HepG2 (cell line): Measurements from ENCODE around the gene ABCC2. TPM values are rescaled to one million over a fixed set of nuclear protein-coding genes. Genes with fewer than 3 reads are reported as not detected.

ENCODE experiments used
- CEBPZ ChIP-seq: IDR thresholded peaks from 2 replicates; pipeline ENCODE4 v1.6.1; 2012; ENCODE audit warnings: low read length, improper control_type of control experiment
- FOXP4 ChIP-seq: sonication (generic); formaldehyde crosslinking; IDR thresholded peaks from 2 replicates; pipeline ENCODE4 v1.4.0; 2020; ENCODE audit warnings: missing genetic modification reagents
- HDAC2 ChIP-seq: sonication (generic); formaldehyde crosslinking; IDR thresholded peaks from 2 replicates; pipeline ENCODE4 v1.4.0; 2020; ENCODE audit warnings: missing genetic modification reagents
- HNF1B ChIP-seq: sonication (generic); formaldehyde crosslinking; IDR thresholded peaks from 2 replicates; pipeline ENCODE4 v1.5.1; 2020; ENCODE audit warnings: mild to moderate bottlenecking, moderate library complexity, missing genetic modification reagents
- MAFK ChIP-seq, 2 experiments: IDR thresholded peaks in 1 of 2; conservative IDR thresholded peaks in 1 of 2; 2 replicates each; pipeline ENCODE4 v1.6.1; 2011; ENCODE audit warnings: improper control_type of control experiment in 2 of 2, low read length in 2 of 2
- NFKBIZ ChIP-seq: IDR thresholded peaks from 2 replicates; pipeline ENCODE4 v1.6.1; 2018; ENCODE audit warnings: missing genetic modification reagents, missing compliant biosample characterization
- NFRKB ChIP-seq: fragments of 450-650 bp; IDR thresholded peaks from 2 replicates; pipeline ENCODE4 v1.6.1; 2017
- NR2F2 ChIP-seq: IDR thresholded peaks from 2 replicates; pipeline ENCODE4 v1.6.1; 2012; ENCODE audit warnings: low read depth, inconsistent platforms, borderline replicate concordance
- PHF21A ChIP-seq: sonication (generic); formaldehyde crosslinking; IDR thresholded peaks from 2 replicates; pipeline ENCODE4 v1.5.0; 2020; ENCODE audit warnings: mild to moderate bottlenecking, missing genetic modification reagents
- POGZ ChIP-seq: sonication (generic); formaldehyde crosslinking; IDR thresholded peaks from 2 replicates; pipeline ENCODE4 v1.4.0; 2020; ENCODE audit warnings: mild to moderate bottlenecking, missing genetic modification reagents
- PRDM10 ChIP-seq: sonication (generic); formaldehyde crosslinking; IDR thresholded peaks from 2 replicates; pipeline ENCODE4 v1.4.0; 2020; ENCODE audit warnings: low read depth, missing genetic modification reagents
- RFXAP ChIP-seq: sonication (generic); formaldehyde crosslinking; IDR thresholded peaks from 2 replicates; pipeline ENCODE4 v1.4.0; 2020; ENCODE audit warnings: missing genetic modification reagents, borderline replicate concordance
- THYN1 ChIP-seq: sonication (generic); formaldehyde crosslinking; IDR thresholded peaks from 2 replicates; pipeline ENCODE4 v1.8.1; 2023; ENCODE audit warnings: low read depth, mild to moderate bottlenecking, moderate library complexity, missing genetic modification reagents, borderline replicate concordance
- TRIM22 ChIP-seq: fragments of 450-650 bp; IDR thresholded peaks from 2 replicates; pipeline ENCODE4 v1.6.1; 2017
- ZMAT3 ChIP-seq: sonication (generic); formaldehyde crosslinking; conservative IDR thresholded peaks from 2 replicates; pipeline ENCODE4 v1.7.0; 2021; ENCODE audit warnings: missing genetic modification reagents
- ZNF672 ChIP-seq: sonication (generic); formaldehyde crosslinking; IDR thresholded peaks from 2 replicates; pipeline ENCODE4 v1.8.1; 2022; ENCODE audit warnings: missing genetic modification reagents
- ZNF7 ChIP-seq: IDR thresholded peaks from 2 replicates; pipeline ENCODE4 v1.6.1; 2016; ENCODE audit warnings: missing biosample characterization, missing genetic modification reagents
- polyA plus RNA-seq, 8 experiments: library from polyadenylated mRNA; depleted of rRNA in 3 of 8; stranded (reverse) in 7 of 8; unstranded in 1 of 8; fragments of >200 nt; fragmentation: Illumina TruSeq in 4 of 8; extraction: Trizol in 4 of 8; gene quantifications; 2 replicates each; pipeline versions ENCODE4 v1.2.1 to v1.2.3, GENCODE V29; 2011 to 2016; ENCODE audit warnings: low read depth in 4 of 8, missing spikeins in 1 of 8, mixed read lengths in 1 of 8; ENCODE audit not compliant: insufficient read depth in 1 of 8
- total RNA-seq, 5 experiments: library from RNA; depleted of rRNA; stranded (reverse); fragments of >200 nt; fragmentation: Illumina TruSeq; extraction: Trizol; gene quantifications; 2 replicates each; pipeline ENCODE4 v1.2.3, GENCODE V29; 2016; ENCODE audit warnings: low read depth in 1 of 5

Gene ABCC2
- total and polyA plus RNA-seq, 2 of the 13 experiments (the other 11 are each of a cell fraction or from before 2014, with no cell fraction given) = 181 to 497 TPM

GRCh38 chr10:99754670-99755069 lies 27.8 kb upstream of the ABCC2 start (continued):
- TF ChIP-seq HNF1B (CRISPR knock-in tag) (no peak), NFKBIZ (CRISPR knock-in tag) (no peak), NFRKB (no peak), RFXAP (no peak), CEBPZ (no peak), MAFK (conservative IDR thresholded peaks at IDR 0.05 in 1 of 2, IDR thresholded peaks at IDR 0.05 in 1 of 2; ENCODE audit: low read length in 2 of 2) (no peak), NR2F2 (0 out of 2 replicates have a peak, but pooled peaks have one; percentile 33), FOXP4 (CRISPR knock-in tag) (peak; percentile 92), TRIM22 (no peak), POGZ (CRISPR knock-in tag) (peak; percentile 78), PHF21A (no peak), ZNF672 (CRISPR knock-in tag) (no peak), PRDM10 (CRISPR knock-in tag) (no peak), THYN1 (CRISPR knock-in tag) (no peak), ZMAT3 (CRISPR knock-in tag) (no peak), HDAC2 (CRISPR knock-in tag) (peak; percentile 64; the same call in 1 of the 2 replicates), ZNF7 (CRISPR knock-in tag) (no peak)
